Activated T-cell treated with anti-CD3 and anti-CD28 coated beads for 24 hours (primary cell): ENCODE results near the gene UBE2N.

ENCODE experiments used
- DNase-seq: peaks from one replicate; pipeline ENCODE4 v3.0.0-alpha.2; 2020; ENCODE audit warnings: low read depth

UBE2N gene

GRCh38 chr12:93379981-93380361 is 61.8 kb downstream of the UBE2N start:
- DNase-seq, result no peak

GRCh38 chr12:93379326-93379980 is 62.3 kb downstream of the UBE2N start:
- DNase-seq, result no peak

DNA sequence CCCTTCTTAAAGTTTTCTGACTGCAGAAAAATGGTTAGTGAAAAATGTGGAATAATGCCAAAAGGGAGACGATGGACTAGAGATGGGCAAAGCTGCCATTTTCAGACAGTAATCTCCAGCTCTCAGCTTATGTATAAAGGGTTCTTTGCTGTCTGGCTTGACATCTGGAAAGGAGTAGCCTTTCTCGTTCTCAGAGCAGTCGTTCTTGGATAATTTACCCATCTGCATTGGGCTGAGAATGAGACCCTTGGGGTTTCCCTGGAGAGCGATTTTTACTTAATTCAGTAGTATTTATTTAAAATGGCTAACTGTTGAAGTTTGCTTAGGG is 62.8 kb downstream of the UBE2N start:
- DNase-seq, result no peak

- DNase-seq, result peak; percentile 57
Observed at GRCh38 chr12:93378196-93378997, 63.4 kb downstream of the UBE2N start.

GRCh38 chr12:93377252-93378195 is 64.2 kb downstream of the UBE2N start, which contains the start of gene NUDT4:
Gene NUDT4, plus strand, starts transcription at chr12:93377925. Its CDS starts 398 bp downstream, at chr12:93378323.
- DNase-seq, result peak; percentile 94

GRCh38 chr12:93376436-93377251 is 65.1 kb downstream of the UBE2N start:
- DNase-seq, result no peak

GRCh38 chr12:93375906-93376305 is 65.8 kb downstream of the UBE2N start:
- no peak for DNase-seq

DNA sequence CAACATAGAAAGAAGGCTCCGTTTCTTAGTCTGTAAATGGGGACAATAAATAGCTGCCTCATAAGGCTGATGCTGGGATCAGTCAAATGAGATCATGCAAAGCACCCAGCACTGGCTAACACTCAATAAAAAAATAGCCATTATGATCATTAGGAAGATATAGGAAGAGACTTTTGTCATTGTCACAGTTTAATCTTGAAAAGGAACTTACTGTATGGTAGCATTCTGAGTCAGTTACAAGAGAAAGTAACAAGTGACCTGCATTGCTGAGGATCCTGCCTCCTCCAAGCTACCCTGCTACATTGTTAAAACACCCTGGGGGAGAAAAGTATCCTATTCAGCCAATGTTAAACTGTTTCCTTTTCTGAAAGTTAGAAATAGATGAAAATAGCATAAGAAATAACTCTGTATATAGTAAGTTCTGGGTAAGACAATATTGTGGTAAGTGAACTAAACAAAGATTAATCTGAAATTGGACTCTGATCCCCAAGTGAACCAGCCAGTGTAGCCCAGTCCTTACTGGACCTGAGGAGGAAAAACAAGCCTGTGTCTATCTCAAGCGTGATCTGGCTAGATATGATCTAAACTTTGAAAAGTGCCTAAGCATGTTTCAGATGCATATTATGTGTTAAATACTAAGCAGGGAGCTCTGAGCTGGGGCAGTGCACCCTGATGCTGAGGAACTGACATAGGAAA is 67.6 kb downstream of the UBE2N start:
- no peak for DNase-seq

DNA sequence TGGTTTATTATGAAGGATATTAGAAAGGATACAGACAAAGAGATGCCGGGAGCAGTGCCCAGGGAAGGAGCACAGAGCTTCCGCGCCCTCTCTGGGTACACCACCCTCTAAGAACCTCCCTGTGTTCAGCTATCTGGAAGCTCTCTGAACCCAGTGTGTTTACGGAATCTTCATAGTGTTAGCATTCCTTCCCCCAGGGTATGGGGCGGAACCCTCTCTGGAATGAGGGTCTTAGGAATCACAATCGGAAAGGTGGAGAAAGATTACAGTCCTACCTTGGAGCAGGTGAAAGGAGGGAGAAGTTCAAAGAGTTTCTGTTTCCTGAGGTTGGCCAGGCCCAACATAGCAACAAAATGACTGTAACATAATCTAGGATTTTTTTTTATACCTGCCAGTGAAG is 70.8 kb downstream of the UBE2N start:
- no peak for DNase-seq

DNA sequence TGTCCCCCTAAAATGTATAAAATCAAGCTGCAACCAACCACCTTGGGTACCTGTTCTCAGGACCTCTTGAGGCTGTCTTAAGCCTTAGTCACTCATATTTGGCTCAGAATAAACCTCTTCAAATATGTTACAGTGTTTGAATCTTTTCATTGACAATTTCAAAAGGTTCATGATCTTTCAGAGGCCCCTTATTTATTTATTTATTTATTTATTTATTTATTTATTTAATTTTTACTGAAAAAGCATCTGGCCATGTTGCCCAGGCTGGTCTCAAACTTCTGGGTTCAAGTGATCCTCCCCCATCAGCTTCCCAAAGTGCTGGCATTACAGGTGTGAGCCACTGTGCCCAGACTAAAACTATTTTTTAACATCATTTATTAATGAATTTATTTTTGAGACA is 72.2 kb downstream of the UBE2N start:
- DNase-seq, result no peak

DNA sequence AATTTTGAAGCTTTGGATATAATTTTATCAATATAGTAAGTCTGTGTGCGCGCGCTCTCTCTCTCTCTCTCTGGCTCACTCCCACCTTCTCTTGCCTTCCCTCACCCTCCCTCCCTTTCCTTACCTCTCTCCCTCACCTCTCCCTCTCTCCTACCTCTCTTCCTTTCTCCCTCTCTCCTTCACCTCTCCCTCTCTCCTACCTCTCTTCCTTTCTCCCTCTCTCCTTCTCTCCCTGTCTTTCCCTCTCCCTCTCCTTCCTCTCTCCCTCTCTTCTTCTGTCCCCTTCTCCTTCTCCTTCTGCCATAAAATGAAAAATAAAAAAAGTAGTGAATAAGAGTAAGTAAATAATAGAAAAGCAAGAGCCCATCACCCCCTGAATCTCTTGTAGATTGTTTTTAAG is 73.0 kb downstream of the UBE2N start:
- no peak for DNase-seq

- DNase-seq, result no peak
Observed at GRCh38 chr12:93366422-93366821, 75.3 kb downstream of the UBE2N start.

DNA sequence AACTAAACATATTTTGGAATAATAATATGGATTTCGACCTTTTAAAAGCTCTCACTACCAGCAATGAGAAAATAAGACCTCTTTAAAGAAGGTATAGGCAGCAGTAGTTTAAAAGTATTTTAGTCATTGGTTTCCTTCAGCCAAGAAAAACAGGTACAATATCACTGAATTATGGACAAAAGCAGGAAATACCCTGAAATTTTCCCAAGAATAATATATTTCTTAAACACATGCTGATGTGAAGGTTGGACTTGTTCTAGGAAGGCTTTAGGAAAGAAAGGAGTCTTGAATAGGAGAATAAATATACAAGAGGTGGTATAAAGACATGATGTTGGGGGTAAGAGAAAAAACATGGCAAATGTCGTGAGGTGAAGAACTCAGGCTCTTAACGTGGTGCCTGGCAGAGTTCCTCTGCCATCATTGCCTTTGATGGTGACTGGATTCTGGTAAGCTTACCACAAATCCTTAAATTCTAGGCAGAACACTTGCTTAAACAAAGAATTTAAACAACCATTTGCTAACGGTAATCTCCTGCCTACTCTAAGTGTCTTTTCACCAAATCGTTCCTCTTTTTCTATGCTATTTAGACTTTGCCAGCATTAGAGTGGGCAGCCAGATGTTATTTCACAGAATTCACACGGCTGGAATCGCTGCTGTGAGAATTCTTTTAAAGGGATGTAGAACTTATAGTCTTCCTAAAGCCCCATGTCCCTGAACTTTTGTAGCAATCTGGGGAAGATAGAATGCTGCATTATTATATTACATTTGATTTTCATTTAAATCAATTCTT is 75.9 kb downstream of the UBE2N start:
- no peak for DNase-seq

DNA sequence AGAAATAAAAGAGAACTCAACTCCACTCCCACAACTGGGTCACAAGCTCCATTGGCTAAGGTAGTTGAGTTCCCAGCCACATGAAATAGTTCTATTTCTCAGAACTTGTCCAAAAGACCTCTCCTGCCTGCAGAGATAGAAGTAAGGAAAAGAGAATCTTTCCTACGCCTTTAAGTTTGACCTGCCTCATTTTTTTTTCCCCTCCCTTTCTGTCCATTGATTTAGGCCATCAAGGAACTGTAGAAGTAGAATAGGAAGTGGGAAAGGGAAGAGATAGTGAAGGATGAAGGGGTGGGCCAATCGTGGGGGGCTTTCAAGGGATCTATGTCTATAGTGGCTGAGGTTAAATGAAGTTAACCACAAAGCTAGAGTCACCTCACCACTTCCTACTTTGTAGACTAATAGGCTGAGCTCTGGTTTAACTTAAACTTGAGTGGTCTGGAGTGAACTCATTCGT is 77.9 kb downstream of the UBE2N start:
- DNase-seq, result no peak

GRCh38 chr12:93361151-93361919 is 80.4 kb downstream of the UBE2N start:
- no peak for DNase-seq

GRCh38 chr12:93360688-93361087 is 81.1 kb downstream of the UBE2N start:
- DNase-seq, result no peak

- no peak for DNase-seq
Observed at GRCh38 chr12:93358821-93359220, 82.9 kb downstream of the UBE2N start.

DNA sequence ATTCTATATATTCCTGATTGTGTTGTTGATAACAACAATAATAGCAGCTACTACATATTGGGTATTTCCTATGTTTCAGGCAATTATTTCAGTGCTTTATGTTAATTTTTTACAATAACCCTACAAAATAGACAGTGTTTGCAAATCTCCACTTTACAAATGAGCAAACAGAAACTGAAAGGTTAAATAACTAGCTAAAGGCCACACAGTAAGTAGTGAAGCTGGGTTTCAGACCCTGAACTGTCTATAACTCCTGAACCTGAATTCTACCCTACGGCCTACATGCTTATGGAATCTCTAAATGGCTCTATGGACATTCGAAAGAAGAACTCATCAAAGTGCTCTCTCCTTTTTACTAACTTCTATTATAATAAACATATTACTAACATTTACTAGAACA is 83.7 kb downstream of the UBE2N start:
- no peak for DNase-seq

DNA sequence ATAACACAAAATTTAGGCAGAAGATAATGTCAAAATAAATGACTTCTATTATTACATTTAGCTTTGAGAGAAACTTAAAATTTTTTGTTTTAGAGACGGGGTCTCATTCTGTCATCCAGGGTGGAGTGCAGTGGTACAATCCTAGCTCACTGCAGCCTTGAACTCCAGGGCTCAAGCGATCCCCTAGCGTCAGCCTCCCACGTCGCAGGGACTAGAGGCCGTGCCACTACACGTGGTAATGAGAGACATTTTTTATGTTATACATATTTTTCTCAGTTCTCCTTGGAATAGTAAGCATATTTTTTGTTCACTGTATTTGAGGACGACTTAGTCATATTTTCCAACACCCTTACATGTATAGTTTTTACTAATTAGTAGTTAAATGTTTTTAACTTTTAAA is 85.5 kb downstream of the UBE2N start:
- no peak for DNase-seq
